Parathyroid adenoma (tissue), 2 donors: ENCODE data around the gene ACYP2.

Source experiments
- H2AFZ ChIP-seq: fragments of 300-600 bp; sonication (generic); one replicate; pipeline ENCODE4 v1.7.0; 2017; ENCODE audit warnings: antibody characterized with exemption, mild to moderate bottlenecking
- H3K27ac ChIP-seq: fragments of 300-600 bp; sonication (generic); one replicate; pipeline ENCODE4 v1.7.0; 2017
- H3K27me3 ChIP-seq: fragments of 300-600 bp; sonication (generic); one replicate; pipeline ENCODE4 v1.7.0; 2017; ENCODE audit warnings: low read length; ENCODE audit not compliant: control insufficient read depth, insufficient read depth
- H3K36me3 ChIP-seq: fragments of 300-600 bp; sonication (generic); one replicate; pipeline ENCODE4 v1.7.0; 2017; ENCODE audit warnings: low read length; ENCODE audit not compliant: control insufficient read depth, insufficient read depth
- H3K4me1 ChIP-seq: fragments of 300-600 bp; sonication (generic); one replicate; pipeline ENCODE4 v1.7.0; 2017; ENCODE audit warnings: control low read depth
- H3K4me2 ChIP-seq: fragments of 300-600 bp; sonication (generic); one replicate; pipeline ENCODE4 v1.7.0; 2017; ENCODE audit warnings: low read length
- H3K4me3 ChIP-seq: fragments of 300-600 bp; sonication (generic); one replicate; pipeline ENCODE4 v1.7.0; 2017; ENCODE audit warnings: low read depth, low read length
- H3K79me2 ChIP-seq: fragments of 300-600 bp; sonication (generic); one replicate; pipeline ENCODE4 v1.7.0; 2017; ENCODE audit warnings: control low read depth
- H3K9ac ChIP-seq: fragments of 300-600 bp; sonication (generic); one replicate; pipeline ENCODE4 v1.7.0; 2017; ENCODE audit warnings: mild to moderate bottlenecking
- H3K9me3 ChIP-seq: fragments of 300-600 bp; sonication (generic); one replicate; pipeline ENCODE4 v1.7.0; 2017; ENCODE audit warnings: low read length; ENCODE audit not compliant: control insufficient read depth
- CTCF ChIP-seq: fragments of 300-600 bp; sonication (generic); IDR thresholded peaks from one replicate; pipeline ENCODE4 v1.7.0; 2017; ENCODE audit warnings: antibody characterized with exemption, mild to moderate bottlenecking
- donor health status: primary hyperparathyroidism.

Gene ACYP2

GRCh38 chr2:54336977-54337255 is 221.5 kb downstream of the ACYP2 start:
- no peak for TF ChIP-seq CTCF
- Histone ChIP-seq H3K27me3 (no peaks in the 10 kb centered on the region), H3K4me3 (no peak overlapping the region), H3K36me3 (no peaks in the 10 kb centered on the region), H3K9ac (no peak overlapping the region), H3K4me1 (no peaks in the 10 kb centered on the region), H3K79me2 (no peaks in the 10 kb centered on the region), H3K27ac (no peak overlapping the region), H2AFZ (no peak overlapping the region), H3K4me2 (no peak overlapping the region), H3K9me3 (no peaks in the 10 kb centered on the region)

GRCh38 chr2:54341656-54342055 is 226.2 kb downstream of the ACYP2 start:
- Histone ChIP-seq H2AFZ (no peak overlapping the region), H3K4me1 (no peaks in the 10 kb centered on the region), H3K4me3 (no peak overlapping the region), H3K27ac (no peak overlapping the region), H3K4me2 (no peak overlapping the region), H3K9me3 (no peaks in the 10 kb centered on the region), H3K27me3 (no peaks in the 10 kb centered on the region), H3K36me3 (no peaks in the 10 kb centered on the region), H3K9ac (no peak overlapping the region), H3K79me2 (no peaks in the 10 kb centered on the region)
- TF ChIP-seq CTCF, result peak; percentile 16

GRCh38 chr2:54342603-54343002 is 227.2 kb downstream of the ACYP2 start:
- H3K4me3 ChIP-seq, result no peak overlapping the region
- TF ChIP-seq CTCF, result no peak
- H2AFZ ChIP-seq, result no peak overlapping the region
- no peak overlapping the region for H3K4me2 ChIP-seq
- H3K9me3 ChIP-seq, result no peaks in the 10 kb centered on the region
- no peak overlapping the region for H3K9ac ChIP-seq
- no peaks in the 10 kb centered on the region for H3K4me1 ChIP-seq
- H3K79me2 ChIP-seq, result no peaks in the 10 kb centered on the region
- no peaks in the 10 kb centered on the region for H3K27me3 ChIP-seq
- H3K36me3 ChIP-seq, result no peaks in the 10 kb centered on the region
- no peak overlapping the region for H3K27ac ChIP-seq

- no peak overlapping the region for H3K27ac ChIP-seq
Observed at GRCh38 chr2:54347622-54348021, 232.2 kb downstream of the ACYP2 start.

More at GRCh38 chr2:54347622-54348021, 232.2 kb downstream of the ACYP2 start:
- Histone ChIP-seq H3K9me3 (no peaks in the 10 kb centered on the region), H3K4me3 (no peak overlapping the region), H3K4me2 (no peak overlapping the region), H2AFZ (no peak overlapping the region), H3K4me1 (no peaks in the 10 kb centered on the region), H3K9ac (no peak overlapping the region), H3K27me3 (no peaks in the 10 kb centered on the region), H3K79me2 (no peaks in the 10 kb centered on the region), H3K36me3 (no peaks in the 10 kb centered on the region)
- TF ChIP-seq CTCF, result no peak
